PC-9 (cell line): ENCODE results near the gene HELZ.

Source experiments
- EZH2 ChIP-seq: fragments of 200-600 bp; sonication (generic); IDR thresholded peaks from 2 replicates; pipeline ENCODE4 v1.8.0; 2017; ENCODE audit warnings: antibody characterized with exemption, low read depth
- TF ChIP-seq, protein P1 (sequence below): fragments of 200-600 bp; sonication (generic); conservative IDR thresholded peaks from 2 replicates; pipeline ENCODE4 v1.6.1; 2017; ENCODE audit warnings: mixed run types, antibody characterized with exemption, mild to moderate bottlenecking, moderate library complexity

DNA sequence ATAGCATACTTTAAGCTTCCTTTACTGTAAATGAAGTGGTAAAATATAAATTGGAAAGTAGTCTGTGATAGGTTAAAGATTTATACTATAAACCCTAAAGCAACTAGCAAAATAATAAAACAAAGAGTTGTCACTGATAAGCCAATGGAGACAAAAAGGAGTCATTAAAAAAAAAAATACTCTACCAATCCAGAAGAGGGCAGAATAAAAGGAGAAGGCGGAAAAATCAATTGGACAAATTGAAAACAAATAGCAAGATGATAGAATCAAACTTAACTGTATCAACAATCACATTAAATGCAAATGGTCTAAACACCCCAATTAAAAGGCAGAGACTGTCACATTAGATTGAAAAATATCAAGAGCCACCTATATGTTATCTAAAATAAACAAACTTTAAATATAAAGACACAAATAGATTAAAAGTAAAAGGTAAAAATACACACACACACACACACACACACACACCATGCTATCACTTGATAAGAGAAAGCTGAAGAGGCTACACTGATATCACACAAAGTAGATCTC is 128.9 kb downstream of the HELZ start:
- TF ChIP-seq, protein P1, sequence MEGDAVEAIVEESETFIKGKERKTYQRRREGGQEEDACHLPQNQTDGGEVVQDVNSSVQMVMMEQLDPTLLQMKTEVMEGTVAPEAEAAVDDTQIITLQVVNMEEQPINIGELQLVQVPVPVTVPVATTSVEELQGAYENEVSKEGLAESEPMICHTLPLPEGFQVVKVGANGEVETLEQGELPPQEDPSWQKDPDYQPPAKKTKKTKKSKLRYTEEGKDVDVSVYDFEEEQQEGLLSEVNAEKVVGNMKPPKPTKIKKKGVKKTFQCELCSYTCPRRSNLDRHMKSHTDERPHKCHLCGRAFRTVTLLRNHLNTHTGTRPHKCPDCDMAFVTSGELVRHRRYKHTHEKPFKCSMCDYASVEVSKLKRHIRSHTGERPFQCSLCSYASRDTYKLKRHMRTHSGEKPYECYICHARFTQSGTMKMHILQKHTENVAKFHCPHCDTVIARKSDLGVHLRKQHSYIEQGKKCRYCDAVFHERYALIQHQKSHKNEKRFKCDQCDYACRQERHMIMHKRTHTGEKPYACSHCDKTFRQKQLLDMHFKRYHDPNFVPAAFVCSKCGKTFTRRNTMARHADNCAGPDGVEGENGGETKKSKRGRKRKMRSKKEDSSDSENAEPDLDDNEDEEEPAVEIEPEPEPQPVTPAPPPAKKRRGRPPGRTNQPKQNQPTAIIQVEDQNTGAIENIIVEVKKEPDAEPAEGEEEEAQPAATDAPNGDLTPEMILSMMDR = peak; percentile 46; the same call in 1 of the 2 replicates
- TF ChIP-seq EZH2 = no peak
